Body of pancreas (tissue), 4 donors: Measurements from ENCODE around the gene ASCC1. TPM values are rescaled to one million over a fixed set of nuclear protein-coding genes. Genes with fewer than 3 reads are reported as not detected.
A peak's percentile ranks its signal among the peaks of the same experiment; 100 is the strongest.
"Not testable (repeated sequence)": the region's sequence is repeated elsewhere in the genome, so short reads cannot be mapped to it uniquely, and the experiment has no call there.

Experiments used
- ATAC-seq: fragments of 150-250 bp; one replicate; pipeline ENCODE4 v1.9.1; 2016
- DNase-seq, 4 donors: peaks; one replicate each; pipeline ENCODE4 v3.0.0-alpha.2; 2019
- H3K27ac ChIP-seq, 4 donors: fragments of 200-600 bp; sonication (generic); 1 replicate in 3 of 4; 2 replicates in 1 of 4; pipeline versions ENCODE4 v1.5.1 to v1.6.1; 2016 to 2019; ENCODE audit warnings: mild to moderate bottlenecking in 1 of 4, mixed read lengths in 1 of 4, moderate library complexity in 1 of 4
- H3K27me3 ChIP-seq, 2 donors: fragments of 200-600 bp; sonication (generic); one replicate each; pipeline ENCODE4 v1.6.0; 2016; ENCODE audit warnings: mild to moderate bottlenecking in 1 of 2
- H3K36me3 ChIP-seq, 2 donors: fragments of 200-600 bp; sonication (generic); replicated peaks in 1 of 2; 2 replicates each; pipeline ENCODE4 v1.5.1; 2016; ENCODE audit warnings: low read depth in 2 of 2; ENCODE audit not compliant: insufficient read depth in 1 of 2
- H3K4me1 ChIP-seq: fragments of 200-600 bp; sonication (generic); one replicate; pipeline ENCODE4 v1.6.0; 2016
- H3K4me3 ChIP-seq, 2 donors: fragments of 200-600 bp; sonication (generic); 1 replicate in 1 of 2; 2 replicates in 1 of 2; pipeline ENCODE4 v1.5.1; 2016 to 2019
- H3K9me3 ChIP-seq, 3 donors: fragments of 200-600 bp; sonication (generic); 1 replicate in 2 of 3; 2 replicates in 1 of 3; pipeline ENCODE4 v1.5.1; 2016
- POLR2A ChIP-seq, 3 donors: fragments of 450-650 bp; IDR thresholded peaks; one replicate each; pipeline ENCODE4 v1.6.1; 2016; ENCODE audit warnings: antibody characterized with exemption in 3 of 3, mild to moderate bottlenecking in 2 of 3
- WGBS, 2 donors: methylation state at CpG; one replicate each; pipeline ENCODE4 v1.1.5; 2017; 5-methylcytosine and 5-hydroxymethylcytosine counted together
- intact Hi-C: fragments of 100-400 bp; cut with DNase I; formaldehyde crosslinking; loops from one replicate; pipeline ENCODE4 v1.15.1; 2023
- total RNA-seq, 2 donors: library from RNA; depleted of rRNA; stranded (reverse); fragments of >200 nt; gene quantifications; one replicate each; pipeline ENCODE4 v1.1.0, GENCODE V29; 2016
- TF ChIP-seq, protein P1 (sequence below), 7 experiments: fragments of 450-650 bp in 4 of 7; fragments of 200-600 bp in 3 of 7; sonication (generic) in 3 of 7; IDR thresholded peaks; one replicate each; pipeline ENCODE4 v1.5.1; 2016 to 2019; ENCODE audit warnings: antibody characterized with exemption in 7 of 7

Gene ASCC1
- total RNA-seq, 2 donors from 2014 or later = 16.1 to 17.1 TPM

DNA sequence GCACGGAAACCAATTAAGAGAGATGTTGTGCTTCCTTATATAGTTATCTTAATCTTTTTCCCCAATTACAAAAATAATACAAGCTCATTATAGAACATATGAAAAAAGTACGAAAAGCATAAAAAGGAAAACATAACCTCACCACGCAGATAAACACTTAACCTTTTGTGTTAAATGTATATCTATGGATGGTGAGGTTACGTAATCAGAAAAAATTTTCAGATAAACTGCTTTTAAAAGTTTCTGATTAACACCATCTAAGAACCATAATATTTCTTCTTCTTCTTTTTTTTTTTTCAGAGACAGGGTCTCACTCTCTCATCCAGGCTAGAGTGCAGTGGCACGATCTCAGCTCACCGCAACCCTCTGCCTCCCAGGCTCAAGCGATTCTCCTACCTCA is 78.5 kb downstream of the ASCC1 start:
- ATAC-seq = no peak
- intact Hi-C loops = loop anchor here (10.0 kb wide), 1 partner anchor 207 kb away; no protein-coding TSS in a partner anchor
- WGBS, 2 donors = 94 to 95% methylated on average over 7 of the region's 7 CpGs

DNA sequence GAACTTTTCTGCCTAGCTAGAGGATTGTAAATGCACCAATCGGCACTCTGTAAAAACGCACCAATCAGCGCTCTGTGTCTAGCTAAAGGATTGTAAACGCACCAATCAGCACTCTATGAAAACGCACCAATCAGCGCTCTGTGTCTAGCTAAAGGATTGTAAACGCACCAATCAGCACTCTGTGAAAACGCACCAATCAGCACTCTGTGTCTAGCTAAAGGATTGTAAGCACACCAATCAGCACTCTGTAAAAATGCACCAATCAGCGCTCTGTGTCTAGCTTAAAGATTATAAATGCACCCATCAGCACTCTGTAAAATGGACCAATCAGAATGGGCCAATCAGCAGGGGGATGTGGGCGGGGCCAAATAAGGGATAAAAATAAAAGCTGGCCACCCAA is 79.9 kb downstream of the ASCC1 start:
- H3K36me3 ChIP-seq, H3K4me1 ChIP-seq, H3K27ac ChIP-seq, H3K9me3 ChIP-seq, ATAC-seq, DNase-seq, H3K27me3 ChIP-seq, H3K4me3 ChIP-seq: not testable (repeated sequence)
- 90 to 100% methylated on average over 10 of the region's 10 CpGs for WGBS, 2 donors
- intact Hi-C loops = loop anchor here (10.0 kb wide), 1 partner anchor 209 kb away; no protein-coding TSS in a partner anchor

More for the DNA sequence above, 78.5 kb downstream of the ASCC1 start:
- no peaks in the 10 kb centered on the region for H3K9me3 ChIP-seq
- no peaks in the 10 kb centered on the region for H3K27me3 ChIP-seq
- H3K4me3 ChIP-seq = no peak overlapping the region
- H3K36me3 ChIP-seq = no peaks in the 10 kb centered on the region
- no peak for DNase-seq
- no peak overlapping the region for H3K27ac ChIP-seq
- H3K4me1 ChIP-seq = no peaks in the 10 kb centered on the region
- TF ChIP-seq, protein P1, sequence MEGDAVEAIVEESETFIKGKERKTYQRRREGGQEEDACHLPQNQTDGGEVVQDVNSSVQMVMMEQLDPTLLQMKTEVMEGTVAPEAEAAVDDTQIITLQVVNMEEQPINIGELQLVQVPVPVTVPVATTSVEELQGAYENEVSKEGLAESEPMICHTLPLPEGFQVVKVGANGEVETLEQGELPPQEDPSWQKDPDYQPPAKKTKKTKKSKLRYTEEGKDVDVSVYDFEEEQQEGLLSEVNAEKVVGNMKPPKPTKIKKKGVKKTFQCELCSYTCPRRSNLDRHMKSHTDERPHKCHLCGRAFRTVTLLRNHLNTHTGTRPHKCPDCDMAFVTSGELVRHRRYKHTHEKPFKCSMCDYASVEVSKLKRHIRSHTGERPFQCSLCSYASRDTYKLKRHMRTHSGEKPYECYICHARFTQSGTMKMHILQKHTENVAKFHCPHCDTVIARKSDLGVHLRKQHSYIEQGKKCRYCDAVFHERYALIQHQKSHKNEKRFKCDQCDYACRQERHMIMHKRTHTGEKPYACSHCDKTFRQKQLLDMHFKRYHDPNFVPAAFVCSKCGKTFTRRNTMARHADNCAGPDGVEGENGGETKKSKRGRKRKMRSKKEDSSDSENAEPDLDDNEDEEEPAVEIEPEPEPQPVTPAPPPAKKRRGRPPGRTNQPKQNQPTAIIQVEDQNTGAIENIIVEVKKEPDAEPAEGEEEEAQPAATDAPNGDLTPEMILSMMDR (IDR thresholded peaks at IDR 0.05) = no peak
- TF ChIP-seq POLR2A (IDR thresholded peaks at IDR 0.05) = no peak

DNA sequence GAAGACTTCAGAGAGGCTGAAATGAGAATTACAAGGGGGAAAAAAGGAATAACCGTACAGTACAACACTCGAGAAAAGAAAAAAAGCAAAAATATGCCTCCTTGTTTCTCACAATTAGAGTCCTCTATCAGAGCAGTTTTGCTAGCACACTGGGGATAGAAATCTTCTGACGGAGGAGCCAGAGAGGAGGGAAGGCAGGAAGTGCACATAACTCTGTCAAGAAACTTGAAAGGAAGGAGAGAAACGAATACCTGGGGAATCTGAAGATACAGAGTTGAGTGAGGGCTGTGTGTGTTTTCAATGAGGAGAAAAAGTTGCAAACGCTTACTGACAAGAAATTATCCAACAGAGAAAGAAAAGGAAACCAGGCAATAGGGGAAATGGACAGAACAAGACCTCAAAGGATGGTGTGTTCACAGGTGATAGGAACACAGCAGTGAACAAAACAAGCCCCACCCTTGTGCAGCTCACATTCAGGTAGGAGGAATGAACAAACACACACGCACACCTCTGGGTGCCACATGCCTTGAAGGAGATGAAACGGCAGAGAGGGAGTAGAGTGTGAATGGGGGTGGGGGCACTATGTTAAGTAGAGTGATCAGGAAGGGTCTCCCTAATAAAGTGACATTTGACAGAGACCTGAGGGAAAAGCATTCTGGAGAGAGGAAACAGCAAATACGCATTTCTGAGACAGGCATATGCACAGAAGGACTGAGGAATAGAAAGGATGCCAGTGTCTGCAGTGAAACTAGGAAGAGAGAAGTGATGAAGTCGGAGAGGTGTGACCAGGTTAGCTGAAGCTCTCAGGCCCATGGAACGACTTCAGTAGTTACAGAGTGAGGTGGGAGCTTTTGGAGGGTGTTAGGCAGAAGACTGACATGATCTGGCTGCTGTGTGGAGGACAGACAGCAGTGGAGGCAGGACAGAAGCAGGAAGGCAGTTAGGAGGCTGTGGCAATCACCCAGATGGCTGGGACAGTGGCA is 81.0 kb downstream of the ASCC1 start:
- intact Hi-C loops = loop anchor here (10.0 kb wide), 1 partner anchor 210 kb away; no protein-coding TSS in a partner anchor

DNA sequence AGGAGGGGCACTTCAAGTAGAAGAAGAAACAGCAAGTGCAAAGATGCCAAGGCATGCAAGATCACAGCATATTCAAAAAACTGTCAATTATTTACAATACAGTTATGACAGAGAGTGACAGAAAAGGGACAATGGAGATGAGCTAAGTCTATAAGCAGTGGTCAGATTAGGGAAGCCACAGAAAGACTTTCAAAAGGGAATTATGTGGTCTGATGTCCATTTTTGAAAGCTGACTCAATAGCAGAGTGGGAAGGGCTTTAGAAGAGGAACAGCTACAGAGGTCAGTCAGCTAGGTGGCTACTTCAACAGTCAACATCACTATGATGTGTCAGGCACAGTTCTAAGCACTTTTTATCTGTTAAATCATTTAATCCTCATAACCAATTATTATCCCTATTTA is 82.6 kb downstream of the ASCC1 start:
- Histone ChIP-seq H3K27me3 (no peaks in the 10 kb centered on the region), H3K4me1 (no peaks in the 10 kb centered on the region), H3K27ac (no peak overlapping the region), H3K4me3 (no peak overlapping the region), H3K36me3 (no peaks in the 10 kb centered on the region), H3K9me3 (no peaks in the 10 kb centered on the region)
- DNase-seq (peak in 1 of 4 donors; percentile 6), ATAC-seq (no peak)
- TF ChIP-seq, protein P1 (IDR thresholded peaks at IDR 0.05) = no peak
- TF ChIP-seq POLR2A (IDR thresholded peaks at IDR 0.05) = no peak
- intact Hi-C loops = loop anchor here (10.0 kb wide), 1 partner anchor 211 kb away; no protein-coding TSS in a partner anchor

More for the DNA sequence above, 81.0 kb downstream of the ASCC1 start:
- 78 to 80% methylated on average over 10 of the region's 10 CpGs for WGBS, 2 donors
- TF ChIP-seq POLR2A (IDR thresholded peaks at IDR 0.05) = no peak
- TF ChIP-seq, protein P1 (IDR thresholded peaks at IDR 0.05) = no peak
- DNase-seq (no peak), ATAC-seq (no peak)
- H3K27ac ChIP-seq = no peak overlapping the region
- no peaks in the 10 kb centered on the region for H3K4me1 ChIP-seq
- H3K4me3 ChIP-seq = no peak overlapping the region
- H3K27me3 ChIP-seq = no peaks in the 10 kb centered on the region
- no peaks in the 10 kb centered on the region for H3K9me3 ChIP-seq
- H3K36me3 ChIP-seq = no peaks in the 10 kb centered on the region

DNA sequence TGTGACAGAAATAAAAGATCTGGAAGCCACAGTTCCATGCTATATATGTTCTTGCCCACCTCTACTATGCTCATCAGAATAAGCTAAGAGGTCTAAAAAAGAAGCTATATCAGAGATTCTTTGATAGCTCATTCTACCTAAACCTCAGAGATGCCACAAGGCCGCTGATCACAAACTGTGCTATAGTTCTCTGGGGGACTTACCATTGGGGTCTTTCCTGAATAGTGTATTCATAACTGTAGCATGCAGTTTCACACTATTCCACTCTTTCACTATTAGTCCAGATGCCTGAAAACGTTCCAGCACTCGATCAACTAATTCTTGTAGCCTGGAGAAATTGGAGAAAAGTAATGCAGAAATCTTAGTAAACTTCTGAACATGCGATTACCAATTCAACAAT is 83.2 kb downstream of the ASCC1 start:
- WGBS, 2 donors = 86 to 89% methylated on average over 4 of the region's 4 CpGs
- no peak overlapping the region for H3K27ac ChIP-seq
- no peaks in the 10 kb centered on the region for H3K4me1 ChIP-seq
- intact Hi-C loops = loop anchor here (10.0 kb wide), 1 partner anchor 212 kb away; no protein-coding TSS in a partner anchor
- DNase-seq = no peak
- no peak overlapping the region for H3K4me3 ChIP-seq
- TF ChIP-seq POLR2A (IDR thresholded peaks at IDR 0.05) = no peak
- TF ChIP-seq, protein P1 (IDR thresholded peaks at IDR 0.05) = no peak
- H3K36me3 ChIP-seq = no peaks in the 10 kb centered on the region
- H3K9me3 ChIP-seq = no peaks in the 10 kb centered on the region
- no peak for ATAC-seq
- H3K27me3 ChIP-seq = no peaks in the 10 kb centered on the region
